Loucy (cell line): ENCODE measurements around the gene NPRL2.

Experiments
- EZH2phosphoT487 ChIP-seq: fragments of 200-600 bp; IDR thresholded peaks from 2 replicates; pipeline ENCODE4 v1.6.1; 2018; ENCODE audit warnings: antibody characterized with exemption, mild to moderate bottlenecking, moderate library complexity, borderline replicate concordance
- TF ChIP-seq, protein P1 (sequence below): fragments of 200-600 bp; sonication (generic); conservative IDR thresholded peaks from 2 replicates; pipeline ENCODE4 v1.5.1; 2014; ENCODE audit warnings: mild to moderate bottlenecking, antibody characterized with exemption, low read length

DNA sequence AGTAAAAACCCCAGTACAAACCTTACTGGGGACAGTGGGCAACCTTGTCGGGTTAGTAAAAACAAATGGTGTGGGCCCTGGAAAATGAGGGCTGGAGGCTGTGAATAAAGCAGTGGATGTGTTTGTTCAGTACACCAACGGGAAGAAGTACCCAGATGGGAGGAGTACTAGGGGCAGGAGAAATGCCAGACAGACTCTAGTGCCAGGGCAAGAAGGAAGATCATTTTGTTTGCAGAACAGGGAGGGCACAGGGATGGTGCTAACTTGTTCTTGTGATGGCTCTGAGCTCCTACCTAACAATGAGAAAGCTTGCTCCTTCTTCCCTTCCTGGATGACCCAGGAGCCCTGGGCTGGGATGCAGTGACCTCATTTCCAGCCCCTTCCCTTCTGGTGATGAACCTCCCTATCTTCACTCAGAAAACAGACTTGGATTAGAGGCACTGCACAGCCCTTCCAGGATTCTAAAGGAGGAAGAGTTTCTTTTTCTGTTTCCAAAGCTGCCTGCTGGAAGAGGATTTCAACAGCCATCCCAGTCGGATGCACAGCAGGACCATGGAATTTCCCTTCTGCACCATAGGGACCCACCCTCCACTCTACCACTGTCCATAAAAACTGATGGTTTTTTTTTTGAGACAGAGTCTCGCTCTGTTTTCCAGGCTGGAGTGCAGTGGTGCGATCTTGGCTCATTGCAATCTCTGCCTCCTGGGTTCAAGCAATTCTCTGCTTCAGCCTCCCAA is 16.1 kb downstream of the NPRL2 start:
- TF ChIP-seq, protein P1, sequence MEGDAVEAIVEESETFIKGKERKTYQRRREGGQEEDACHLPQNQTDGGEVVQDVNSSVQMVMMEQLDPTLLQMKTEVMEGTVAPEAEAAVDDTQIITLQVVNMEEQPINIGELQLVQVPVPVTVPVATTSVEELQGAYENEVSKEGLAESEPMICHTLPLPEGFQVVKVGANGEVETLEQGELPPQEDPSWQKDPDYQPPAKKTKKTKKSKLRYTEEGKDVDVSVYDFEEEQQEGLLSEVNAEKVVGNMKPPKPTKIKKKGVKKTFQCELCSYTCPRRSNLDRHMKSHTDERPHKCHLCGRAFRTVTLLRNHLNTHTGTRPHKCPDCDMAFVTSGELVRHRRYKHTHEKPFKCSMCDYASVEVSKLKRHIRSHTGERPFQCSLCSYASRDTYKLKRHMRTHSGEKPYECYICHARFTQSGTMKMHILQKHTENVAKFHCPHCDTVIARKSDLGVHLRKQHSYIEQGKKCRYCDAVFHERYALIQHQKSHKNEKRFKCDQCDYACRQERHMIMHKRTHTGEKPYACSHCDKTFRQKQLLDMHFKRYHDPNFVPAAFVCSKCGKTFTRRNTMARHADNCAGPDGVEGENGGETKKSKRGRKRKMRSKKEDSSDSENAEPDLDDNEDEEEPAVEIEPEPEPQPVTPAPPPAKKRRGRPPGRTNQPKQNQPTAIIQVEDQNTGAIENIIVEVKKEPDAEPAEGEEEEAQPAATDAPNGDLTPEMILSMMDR, result no peak
- no peak for TF ChIP-seq EZH2phosphoT487
